SIG-M5 treated with dmso at 0.1 percent for 504 hours (cell line): ENCODE measurements around the gene RPUSD2.
"Not testable (repeated sequence)": the region's sequence is repeated elsewhere in the genome, so short reads cannot be mapped to it uniquely, and the experiment has no call there.

Source experiments
- DNase-seq: peaks from one replicate; lab custom pipeline; 2025; ENCODE audit not compliant: unreplicated experiment; lab: John Stamatoyannopoulos, UW

Gene RPUSD2

GRCh38 chr15:40565333-40566238, 3.5 kb upstream of the RPUSD2 start:
- DNase-seq, result no peak

GRCh38 chr15:40567111-40567510, 2.0 kb upstream of the RPUSD2 start:
- DNase-seq, result peak; percentile 23

GRCh38 chr15:40575113-40575512, 6.0 kb downstream of the RPUSD2 start:
- DNase-seq, result no peak

GRCh38 chr15:40576914-40577313, 7.8 kb downstream of the RPUSD2 start:
- DNase-seq, result not testable (repeated sequence)

- no peak for DNase-seq
These were observed 9.8 kb downstream of the RPUSD2 start for GRCh38 chr15:40578892-40579291.

GRCh38 chr15:40581796-40582195, 12.7 kb downstream of the RPUSD2 start:
- DNase-seq, result not testable (repeated sequence)

- DNase-seq, result peak; percentile 47
These were observed 13.7 kb downstream of the RPUSD2 start for GRCh38 chr15:40582726-40583246.

GRCh38 chr15:40584191-40584590, 15.1 kb downstream of the RPUSD2 start:
- DNase-seq, result no peak

- DNase-seq, result no peak
These were observed 21.6 kb downstream of the RPUSD2 start for GRCh38 chr15:40590667-40591050.

GRCh38 chr15:40591389-40591788, 22.3 kb downstream of the RPUSD2 start:
- no peak for DNase-seq

- DNase-seq, result no peak
These were observed 24.1 kb downstream of the RPUSD2 start for GRCh38 chr15:40593165-40593564.

- peak; percentile 90 for DNase-seq
These were observed 24.7 kb downstream of the RPUSD2 start, which contains the start of gene KNL1 for GRCh38 chr15:40593588-40594428. KNL1 (plus strand) TSS chr15:40594249; CDS start chr15:40602932, 8,683 bp downstream.

GRCh38 chr15:40594429-40594836, 25.3 kb downstream of the RPUSD2 start:
- peak; percentile 62 for DNase-seq

GRCh38 chr15:40595219-40595618, 26.1 kb downstream of the RPUSD2 start:
- no peak for DNase-seq

- no peak for DNase-seq
These were observed 26.7 kb downstream of the RPUSD2 start for GRCh38 chr15:40595773-40596172.

GRCh38 chr15:40597024-40597423, 27.9 kb downstream of the RPUSD2 start:
- DNase-seq, result no peak

- DNase-seq, result no peak
These were observed 29.0 kb downstream of the RPUSD2 start for GRCh38 chr15:40598126-40598525.

- DNase-seq, result no peak
These were observed 29.6 kb downstream of the RPUSD2 start for GRCh38 chr15:40598672-40599071.

GRCh38 chr15:40600956-40601355, 31.9 kb downstream of the RPUSD2 start:
- no peak for DNase-seq

GRCh38 chr15:40603935-40604334, 34.8 kb downstream of the RPUSD2 start:
- DNase-seq, result no peak

GRCh38 chr15:40613080-40613479, 44.0 kb downstream of the RPUSD2 start:
- no peak for DNase-seq
